ENCODE data around the gene ERICH2.

- TF ChIP-seq POLR2A (IDR thresholded peaks at IDR 0.05): no peak
- no peak for TF ChIP-seq CTCF (IDR thresholded peaks at IDR 0.05)
Observed at GRCh38 chr2:170736628-170737027, 33.5 kb upstream of the ERICH2 start.

Measured in esophagus squamous epithelium (tissue), 4 donors.